Measurements from ENCODE around the gene TRIM3.

Gene TRIM3

DNA sequence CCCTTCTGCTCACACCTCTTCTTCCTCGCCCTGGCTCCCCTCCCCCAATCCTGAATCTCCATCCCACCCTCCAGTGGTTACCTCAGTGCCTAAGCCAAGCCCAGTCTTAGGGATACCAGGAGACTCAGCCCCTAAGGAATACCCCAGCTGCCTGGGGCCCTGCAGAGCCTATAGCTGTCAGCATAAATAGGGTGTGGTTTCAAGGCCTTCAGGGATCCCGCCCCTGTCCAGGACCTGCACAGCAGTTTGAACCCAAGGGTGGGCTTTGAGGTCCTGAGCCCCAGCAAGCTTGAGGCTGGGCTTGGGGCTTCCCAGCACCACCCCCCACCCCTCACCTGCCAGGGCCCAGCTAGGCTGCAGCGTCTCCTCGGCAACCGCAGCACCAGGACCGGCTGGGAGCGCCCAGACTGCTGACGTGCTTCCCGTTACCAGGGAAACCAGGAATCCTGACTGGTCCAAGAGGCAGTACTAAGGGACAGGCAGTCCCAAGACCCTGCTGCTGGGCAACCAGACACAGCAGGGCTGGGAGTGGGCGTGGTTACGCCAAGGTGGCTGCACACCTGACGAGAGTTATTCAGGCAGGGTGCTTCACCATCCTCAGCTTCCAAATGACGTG is 68.6 kb downstream of the TRIM3 start:
- Histone ChIP-seq H3K4me3 (ENCODE audit: low read depth in 1 of 5, low read length in 5 of 5) (no peak overlapping the region), H3K4me1 (ENCODE audit: control insufficient read depth in 5 of 5, insufficient read depth in 5 of 5, low read length in 5 of 5) (no peaks in the 10 kb centered on the region), H3K27me3 (ENCODE audit: control insufficient read depth in 5 of 5, insufficient read depth in 4 of 5, low read length in 5 of 5) (no peaks in the 10 kb centered on the region), H3K27ac (ENCODE audit: low read depth, low read length) (no peak overlapping the region), H3K36me3 (ENCODE audit: control insufficient read depth in 5 of 5, insufficient read depth in 5 of 5, low read length in 5 of 5) (peaks cover 0 to 48% (median 23%) of the 10 kb centered on the region in 5 donors), H3K9ac (ENCODE audit: low read length in 5 of 5) (no peak overlapping the region), H3K9me3 (ENCODE audit: control insufficient read depth in 5 of 5, low read length in 5 of 5) (no peaks in the 10 kb centered on the region)

DNA sequence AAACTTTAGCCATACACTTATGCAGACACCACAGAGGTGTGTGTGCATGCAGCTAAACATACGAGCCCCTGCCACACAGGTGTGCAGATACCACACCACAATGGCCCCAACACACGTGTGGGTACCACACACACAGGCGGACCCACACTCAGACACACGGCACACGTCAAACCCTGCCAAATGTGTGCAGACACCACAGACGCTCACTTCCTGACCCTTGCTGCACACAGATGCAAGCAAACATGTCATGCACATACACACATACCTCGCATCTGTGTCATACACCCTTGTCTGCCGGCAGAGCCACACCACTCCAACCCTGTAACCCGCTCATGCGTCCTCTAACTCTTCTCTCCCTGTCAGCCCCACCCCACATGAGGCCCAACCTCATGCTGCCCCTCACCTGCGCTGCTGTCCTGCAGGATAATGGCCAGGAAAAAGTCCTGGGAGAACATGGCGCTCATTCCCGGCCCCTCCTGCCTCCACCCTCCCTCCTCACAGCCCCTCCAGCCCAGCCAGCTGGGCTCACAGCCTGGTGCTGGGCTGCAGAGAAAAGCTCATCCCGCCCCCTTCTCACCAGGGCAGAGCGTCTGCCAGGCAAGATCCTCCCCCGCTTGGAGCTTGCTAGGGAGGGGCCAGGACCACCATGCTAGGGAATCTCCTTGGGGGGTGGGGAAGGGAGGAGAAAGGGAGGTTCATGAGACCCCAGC is 69.2 kb downstream of the TRIM3 start:
- Histone ChIP-seq H3K36me3 (ENCODE audit: control insufficient read depth in 5 of 5, insufficient read depth in 5 of 5, low read length in 5 of 5) (peaks cover 0 to 41% (median 23%) of the 10 kb centered on the region in 5 donors), H3K9ac (ENCODE audit: low read length in 5 of 5) (no peak overlapping the region), H3K4me1 (ENCODE audit: control insufficient read depth in 5 of 5, insufficient read depth in 5 of 5, low read length in 5 of 5) (no peaks in the 10 kb centered on the region), H3K27ac (ENCODE audit: low read depth, low read length) (no peak overlapping the region), H3K4me3 (ENCODE audit: low read depth in 1 of 5, low read length in 5 of 5) (no peak overlapping the region), H3K27me3 (ENCODE audit: control insufficient read depth in 5 of 5, insufficient read depth in 4 of 5, low read length in 5 of 5) (no peaks in the 10 kb centered on the region), H3K9me3 (ENCODE audit: control insufficient read depth in 5 of 5, low read length in 5 of 5) (no peaks in the 10 kb centered on the region)

DNA sequence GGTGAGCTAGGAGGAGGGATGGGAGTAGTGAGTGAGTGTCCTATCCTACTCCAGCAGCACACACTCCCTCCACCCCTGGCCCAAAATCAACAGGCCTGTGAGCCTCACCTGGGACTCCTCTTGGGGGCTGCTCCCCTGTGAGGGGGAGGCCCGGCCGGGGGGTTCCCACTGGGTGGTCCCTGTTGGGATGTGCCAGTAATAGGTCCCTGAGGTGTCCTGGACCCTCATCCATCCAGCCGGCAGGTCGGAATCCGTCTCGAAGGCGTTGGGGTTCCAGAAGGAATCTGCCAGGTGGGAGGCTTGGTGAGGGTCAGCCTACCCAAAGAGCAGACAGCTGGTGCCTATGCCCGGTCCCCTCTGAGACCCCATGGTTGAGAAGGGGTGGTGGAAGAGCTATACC is 70.2 kb downstream of the TRIM3 start:
- Histone ChIP-seq H3K27me3 (ENCODE audit: control insufficient read depth in 5 of 5, insufficient read depth in 4 of 5, low read length in 5 of 5) (no peaks in the 10 kb centered on the region), H3K9ac (ENCODE audit: low read length in 5 of 5) (no peak overlapping the region), H3K4me1 (ENCODE audit: control insufficient read depth in 5 of 5, insufficient read depth in 5 of 5, low read length in 5 of 5) (no peaks in the 10 kb centered on the region), H3K4me3 (ENCODE audit: low read depth in 1 of 5, low read length in 5 of 5) (no peak overlapping the region), H3K27ac (ENCODE audit: low read depth, low read length) (no peak overlapping the region), H3K9me3 (ENCODE audit: control insufficient read depth in 5 of 5, low read length in 5 of 5) (no peaks in the 10 kb centered on the region), H3K36me3 (ENCODE audit: control insufficient read depth in 5 of 5, insufficient read depth in 5 of 5, low read length in 5 of 5) (peaks cover 0 to 43% (median 23%) of the 10 kb centered on the region in 5 donors)

DNA sequence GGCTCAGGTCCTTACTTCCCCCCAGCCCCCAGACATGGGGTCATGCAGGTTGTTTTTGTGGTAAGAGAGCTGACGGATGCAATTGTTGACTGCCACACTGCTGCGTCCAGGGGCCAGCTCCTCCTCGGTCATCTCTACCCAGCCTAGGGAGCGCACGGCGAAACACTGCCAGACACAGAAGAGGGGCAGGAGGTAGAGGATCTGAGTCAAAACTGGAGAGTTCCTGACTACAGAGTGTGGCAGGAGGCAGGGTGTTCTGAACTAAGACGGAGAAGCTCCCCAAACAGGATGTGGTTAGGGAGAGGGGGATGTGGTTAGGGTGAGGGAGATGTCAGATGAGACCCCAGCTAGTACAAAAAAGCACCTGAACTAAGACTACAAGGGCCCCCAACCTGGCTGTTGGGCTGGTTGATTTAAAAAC is 71.2 kb downstream of the TRIM3 start:
- H3K9me3 ChIP-seq (ENCODE audit: control insufficient read depth in 5 of 5, low read length in 5 of 5): no peaks in the 10 kb centered on the region
- no peak overlapping the region for H3K9ac ChIP-seq (ENCODE audit: low read length in 5 of 5)
- H3K27ac ChIP-seq (ENCODE audit: low read depth, low read length): no peak overlapping the region
- H3K4me1 ChIP-seq (ENCODE audit: control insufficient read depth in 5 of 5, insufficient read depth in 5 of 5, low read length in 5 of 5): peaks cover 0 to 5% (median 4%) of the 10 kb centered on the region in 5 donors
- H3K4me3 ChIP-seq (ENCODE audit: low read depth in 1 of 5, low read length in 5 of 5): no peak overlapping the region
- no peaks in the 10 kb centered on the region for H3K27me3 ChIP-seq (ENCODE audit: control insufficient read depth in 5 of 5, insufficient read depth in 4 of 5, low read length in 5 of 5)
- peaks cover 0 to 46% (median 23%) of the 10 kb centered on the region in 5 donors for H3K36me3 ChIP-seq (ENCODE audit: control insufficient read depth in 5 of 5, insufficient read depth in 5 of 5, low read length in 5 of 5)

DNA sequence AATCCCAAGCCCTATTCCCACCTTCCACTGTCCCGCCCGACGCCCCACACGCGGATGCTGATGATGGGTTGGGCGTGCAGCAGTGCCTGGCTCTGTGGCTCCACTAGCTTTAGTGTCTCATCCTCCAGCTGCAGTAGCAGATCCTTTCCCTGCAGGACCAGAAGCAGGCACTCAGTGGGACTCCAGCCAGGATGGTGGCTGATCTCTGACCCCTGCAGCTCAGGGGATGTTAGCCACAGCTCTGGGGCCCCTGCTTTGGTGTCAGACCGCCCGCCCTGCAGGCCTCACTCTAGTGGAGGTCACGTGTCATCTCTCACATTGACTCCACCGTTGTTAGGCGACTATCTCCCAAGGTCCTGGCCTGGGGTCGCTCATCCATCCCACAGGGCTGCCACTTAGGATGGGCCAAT is 71.7 kb downstream of the TRIM3 start:
- peaks cover 0 to 48% (median 23%) of the 10 kb centered on the region in 5 donors for H3K36me3 ChIP-seq (ENCODE audit: control insufficient read depth in 5 of 5, insufficient read depth in 5 of 5, low read length in 5 of 5)
- peaks cover 0 to 10% (median 9%) of the 10 kb centered on the region in 5 donors for H3K4me1 ChIP-seq (ENCODE audit: control insufficient read depth in 5 of 5, insufficient read depth in 5 of 5, low read length in 5 of 5)
- no peak overlapping the region for H3K4me3 ChIP-seq (ENCODE audit: low read depth in 1 of 5, low read length in 5 of 5)
- no peaks in the 10 kb centered on the region for H3K27me3 ChIP-seq (ENCODE audit: control insufficient read depth in 5 of 5, insufficient read depth in 4 of 5, low read length in 5 of 5)
- no peak overlapping the region for H3K27ac ChIP-seq (ENCODE audit: low read depth, low read length)
- H3K9me3 ChIP-seq (ENCODE audit: control insufficient read depth in 5 of 5, low read length in 5 of 5): no peaks in the 10 kb centered on the region
- no peak overlapping the region for H3K9ac ChIP-seq (ENCODE audit: low read length in 5 of 5)

DNA sequence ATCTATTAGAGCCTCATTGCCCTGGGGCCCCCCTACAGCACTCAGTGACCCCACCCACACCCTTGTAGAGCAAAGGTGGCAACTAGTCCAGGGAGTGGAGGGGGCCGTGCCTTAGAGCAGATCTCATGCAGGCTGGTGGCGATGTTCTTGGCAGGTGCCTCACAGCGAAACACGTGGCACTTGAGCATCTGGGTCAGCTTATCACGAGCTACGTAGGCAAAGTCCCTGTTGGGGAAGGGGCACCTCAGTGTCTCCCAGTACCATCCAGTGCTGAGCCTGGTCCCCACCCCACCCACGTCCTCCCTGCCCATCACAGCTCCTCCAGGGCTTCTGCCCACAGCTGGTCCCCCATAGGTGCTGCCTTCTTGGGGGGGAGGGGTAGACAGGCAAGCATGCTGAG is 72.3 kb downstream of the TRIM3 start:
- Histone ChIP-seq H3K4me3 (ENCODE audit: low read depth in 1 of 5, low read length in 5 of 5) (no peak overlapping the region), H3K27me3 (ENCODE audit: control insufficient read depth in 5 of 5, insufficient read depth in 4 of 5, low read length in 5 of 5) (no peaks in the 10 kb centered on the region), H3K9ac (ENCODE audit: low read length in 5 of 5) (no peak overlapping the region), H3K9me3 (ENCODE audit: control insufficient read depth in 5 of 5, low read length in 5 of 5) (no peaks in the 10 kb centered on the region), H3K27ac (ENCODE audit: low read depth, low read length) (no peak overlapping the region), H3K4me1 (ENCODE audit: control insufficient read depth in 5 of 5, insufficient read depth in 5 of 5, low read length in 5 of 5) (peaks cover 0 to 14% (median 12%) of the 10 kb centered on the region in 5 donors), H3K36me3 (ENCODE audit: control insufficient read depth in 5 of 5, insufficient read depth in 5 of 5, low read length in 5 of 5) (peaks cover 0 to 48% (median 23%) of the 10 kb centered on the region in 5 donors)

DNA sequence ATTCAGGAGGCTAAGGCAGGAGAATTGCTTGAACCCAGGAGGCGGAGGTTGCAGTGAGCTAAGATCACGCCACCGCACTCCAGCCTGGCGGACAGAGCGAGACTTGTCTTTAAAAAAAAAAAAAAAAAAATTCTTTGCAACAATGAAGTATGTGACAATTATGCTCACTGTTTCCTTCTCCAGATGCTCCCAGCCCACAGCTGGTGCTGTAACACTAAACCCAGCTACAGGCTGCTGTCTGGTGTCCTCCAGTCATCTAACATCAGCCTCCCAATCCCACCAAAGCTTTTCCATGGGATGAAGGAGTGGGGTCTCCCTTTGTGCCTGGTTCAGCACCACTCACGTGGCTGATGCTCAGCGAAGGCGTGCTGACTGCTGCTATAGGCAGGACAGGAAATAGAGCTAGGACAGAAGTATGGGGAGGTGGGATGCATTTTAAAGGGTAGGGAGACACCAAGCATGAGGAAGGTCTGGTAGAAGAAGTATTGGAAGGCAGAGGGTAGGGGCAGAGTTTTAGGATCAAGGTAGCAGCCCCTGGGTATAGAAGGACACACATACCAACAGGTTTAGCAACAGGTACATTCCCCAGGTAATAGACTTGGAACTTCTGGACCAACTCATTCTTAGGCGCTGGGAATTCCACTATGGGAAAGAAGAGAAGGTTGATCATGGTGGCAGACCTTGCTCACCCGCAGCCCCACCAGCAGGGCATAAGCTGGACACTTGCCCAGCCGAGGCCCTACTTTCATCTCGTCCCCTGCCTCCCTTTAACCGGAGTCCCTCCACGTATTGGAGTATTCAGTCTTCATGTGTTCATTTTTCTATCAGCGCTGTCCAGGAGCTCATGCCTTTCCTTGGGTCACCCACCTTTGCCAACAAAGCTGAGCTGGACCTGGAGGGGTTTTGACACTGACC is 73.1 kb downstream of the TRIM3 start:
- Histone ChIP-seq H3K4me1 (ENCODE audit: control insufficient read depth in 5 of 5, insufficient read depth in 5 of 5, low read length in 5 of 5) (peaks cover 0 to 14% (median 12%) of the 10 kb centered on the region in 5 donors), H3K27me3 (ENCODE audit: control insufficient read depth in 5 of 5, insufficient read depth in 4 of 5, low read length in 5 of 5) (no peaks in the 10 kb centered on the region), H3K36me3 (ENCODE audit: control insufficient read depth in 5 of 5, insufficient read depth in 5 of 5, low read length in 5 of 5) (peaks cover 0 to 50% (median 23%) of the 10 kb centered on the region in 5 donors), H3K4me3 (ENCODE audit: low read depth in 1 of 5, low read length in 5 of 5) (no peak overlapping the region), H3K9me3 (ENCODE audit: control insufficient read depth in 5 of 5, low read length in 5 of 5) (no peaks in the 10 kb centered on the region), H3K9ac (ENCODE audit: low read length in 5 of 5) (no peak overlapping the region), H3K27ac (ENCODE audit: low read depth, low read length) (no peak overlapping the region)

Data from subcutaneous abdominal adipose tissue (tissue), 5 donors.